Right hindlimb (tissue), 1 donor: Measurements from ENCODE around the gene PHLDA1.
"Not testable (repeated sequence)": the region's sequence is repeated elsewhere in the genome, so short reads cannot be mapped to it uniquely, and the experiment has no call there.

Source experiments
- DNase-seq: peaks from one replicate; pipeline ENCODE4 v3.0.0-alpha.2; 2018

PHLDA1 gene

GRCh38 chr12:76018111-76018510 is 13.5 kb downstream of the PHLDA1 start:
- no peak for DNase-seq

- DNase-seq: no peak
These were observed 17.6 kb downstream of the PHLDA1 start for GRCh38 chr12:76014007-76014406.

- no peak for DNase-seq
These were observed 18.0 kb downstream of the PHLDA1 start for GRCh38 chr12:76013603-76014002.

GRCh38 chr12:76012644-76013043 is 18.9 kb downstream of the PHLDA1 start:
- no peak for DNase-seq

- no peak for DNase-seq
These were observed 20.7 kb downstream of the PHLDA1 start for GRCh38 chr12:76010732-76011458.

GRCh38 chr12:76008428-76008827 is 23.1 kb downstream of the PHLDA1 start:
- no peak for DNase-seq

- DNase-seq: no peak
These were observed 23.9 kb downstream of the PHLDA1 start for GRCh38 chr12:76007640-76008039.

- no peak for DNase-seq
These were observed 25.3 kb downstream of the PHLDA1 start for GRCh38 chr12:76006028-76006925.

- no peak for DNase-seq
These were observed 28.3 kb downstream of the PHLDA1 start for GRCh38 chr12:76003355-76003638.

- DNase-seq: no peak
These were observed 28.8 kb downstream of the PHLDA1 start for GRCh38 chr12:76002598-76003354.

GRCh38 chr12:75998292-75999063 is 33.1 kb downstream of the PHLDA1 start:
- DNase-seq: no peak

- DNase-seq: no peak
These were observed 33.9 kb downstream of the PHLDA1 start for GRCh38 chr12:75997658-75998057.

- no peak for DNase-seq
These were observed 34.6 kb downstream of the PHLDA1 start for GRCh38 chr12:75996861-75997447.

GRCh38 chr12:75995691-75996090 is 35.9 kb downstream of the PHLDA1 start:
- DNase-seq: no peak

GRCh38 chr12:75994069-75994740 is 37.4 kb downstream of the PHLDA1 start:
- no peak for DNase-seq

GRCh38 chr12:75991753-75992152 is 39.8 kb downstream of the PHLDA1 start:
- no peak for DNase-seq

GRCh38 chr12:75990189-75990912 is 41.2 kb downstream of the PHLDA1 start:
- DNase-seq: no peak

GRCh38 chr12:75987709-75988108 is 43.9 kb downstream of the PHLDA1 start:
- not testable (repeated sequence) for DNase-seq

GRCh38 chr12:75986001-75986746 is 45.4 kb downstream of the PHLDA1 start:
- DNase-seq: no peak

GRCh38 chr12:75985566-75985965 is 46.0 kb downstream of the PHLDA1 start:
- no peak for DNase-seq
